Measurements from ENCODE around the gene FCER2.

The FCER2 gene

GRCh38 chr19:7731615-7732014, 29.7 kb upstream of the FCER2 start:
- TF ChIP-seq CTCF (IDR thresholded peaks at IDR 0.05; ENCODE audit: low read depth, low read length): no peak
- DNase-seq (ENCODE audit: extremely low read depth, low read depth): no peak

- no peak for DNase-seq (ENCODE audit: extremely low read depth, low read depth)
- TF ChIP-seq CTCF (IDR thresholded peaks at IDR 0.05; ENCODE audit: low read depth, low read length): no peak
Observed at GRCh38 chr19:7731218-7731595, 29.3 kb upstream of the FCER2 start.

GRCh38 chr19:7730286-7731217, 28.6 kb upstream of the FCER2 start:
- DNase-seq (ENCODE audit: extremely low read depth, low read depth): no peak
- TF ChIP-seq CTCF (IDR thresholded peaks at IDR 0.05; ENCODE audit: low read depth, low read length): no peak

- DNase-seq (ENCODE audit: extremely low read depth, low read depth): no peak
- TF ChIP-seq CTCF (IDR thresholded peaks at IDR 0.05; ENCODE audit: low read depth, low read length): no peak
Observed at GRCh38 chr19:7729831-7730285, 27.9 kb upstream of the FCER2 start.

- TF ChIP-seq CTCF (IDR thresholded peaks at IDR 0.05; ENCODE audit: low read depth, low read length): no peak
- DNase-seq (ENCODE audit: extremely low read depth, low read depth): no peak
Observed at GRCh38 chr19:7729211-7729610, 27.3 kb upstream of the FCER2 start.

GRCh38 chr19:7725791-7726190, 23.9 kb upstream of the FCER2 start:
- DNase-seq (ENCODE audit: extremely low read depth, low read depth): no peak

More at GRCh38 chr19:7725791-7726190, 23.9 kb upstream of the FCER2 start:
- no peak for TF ChIP-seq CTCF (IDR thresholded peaks at IDR 0.05; ENCODE audit: low read depth, low read length)
